Middle frontal gyrus (tissue), 1 donor: Measurements from ENCODE around the gene GSTO1.

Experiments used
- DNase-seq: peaks from one replicate; pipeline ENCODE4 v3.0.0-alpha.2; 2015; ENCODE audit warnings: low spot score; ENCODE audit errors: extremely low spot score

Gene GSTO1

GRCh38 chr10:104303594-104304355, 49.1 kb downstream of the GSTO1 start:
- no peak for DNase-seq

- DNase-seq = no peak
Measured at GRCh38 chr10:104304356-104304745, 49.7 kb downstream of the GSTO1 start.

GRCh38 chr10:104304927-104305326, 50.2 kb downstream of the GSTO1 start:
- DNase-seq = no peak

GRCh38 chr10:104306897-104307296, 52.2 kb downstream of the GSTO1 start:
- DNase-seq = no peak

GRCh38 chr10:104307576-104308438, 53.1 kb downstream of the GSTO1 start:
- DNase-seq = no peak

GRCh38 chr10:104308439-104308903, 53.8 kb downstream of the GSTO1 start:
- no peak for DNase-seq

GRCh38 chr10:104309980-104310978, 55.6 kb downstream of the GSTO1 start:
- DNase-seq = no peak

GRCh38 chr10:104311184-104311720, 56.6 kb downstream of the GSTO1 start:
- no peak for DNase-seq

GRCh38 chr10:104314591-104315485, 60.1 kb downstream of the GSTO1 start:
- no peak for DNase-seq

- no peak for DNase-seq
Measured at GRCh38 chr10:104315486-104315921, 60.8 kb downstream of the GSTO1 start.

- no peak for DNase-seq
Measured at GRCh38 chr10:104316321-104317099, 61.8 kb downstream of the GSTO1 start.
